Calu3 (cell line): ENCODE measurements around the gene THADA. TPM values are rescaled to one million over a fixed set of nuclear protein-coding genes. Genes with fewer than 3 reads are reported as not detected.

Experiments
- BruUV-seq: library from RNA; stranded (reverse); fragments of 400-500 nt; replicated peaks from 2 replicates; lab custom pipeline; 2021; lab: Mats Ljungman, UMichigan
- CTCF ChIA-PET: fragments of 300-600 bp; sonication (Branson Sonifier 250); formaldehyde crosslinking; loops from one replicate; lab custom pipeline; 2022; ENCODE audit warnings: antibody characterized with exemption; lab: Charles Lee
- DNase-seq: peaks from one replicate; pipeline ENCODE4 v3.0.0; 2022
- H3K27ac Mint-ChIP-seq: one replicate; pipeline ENCODE4 v1.8.0; 2022; ENCODE audit warnings: mixed read lengths; ENCODE audit not compliant: unreplicated experiment
- H3K27me3 Mint-ChIP-seq: one replicate; pipeline ENCODE4 v1.8.0; 2022; ENCODE audit warnings: mixed read lengths; ENCODE audit not compliant: unreplicated experiment
- H3K36me3 Mint-ChIP-seq: one replicate; pipeline ENCODE4 v1.8.0; 2022; ENCODE audit warnings: mild to moderate bottlenecking, moderate library complexity, mixed read lengths; ENCODE audit not compliant: insufficient read depth, unreplicated experiment
- H3K4me1 Mint-ChIP-seq: one replicate; pipeline ENCODE4 v1.8.0; 2022; ENCODE audit warnings: mild to moderate bottlenecking, low read depth, mixed read lengths; ENCODE audit not compliant: unreplicated experiment
- H3K4me3 Mint-ChIP-seq: one replicate; pipeline ENCODE4 v1.8.0; 2022; ENCODE audit warnings: mild to moderate bottlenecking, low read depth, moderate library complexity, mixed read lengths; ENCODE audit not compliant: unreplicated experiment
- H3K9me3 Mint-ChIP-seq: one replicate; pipeline ENCODE4 v1.8.0; 2022; ENCODE audit warnings: low read depth, mixed read lengths; ENCODE audit not compliant: unreplicated experiment
- intact Hi-C: fragments of 100-400 bp; cut with micrococcal nuclease; formaldehyde crosslinking; loops from one replicate; pipeline ENCODE4 v1.10.0; 2022; ENCODE audit not compliant: unreplicated experiment
- total RNA-seq: library from RNA; stranded (reverse); gene quantifications from 2 replicates; pipeline ENCODE4 v1.2.3, GENCODE V29; 2022
- TF ChIP-seq, protein P1 (sequence below): fragments of 200-600 bp; IDR thresholded peaks from one replicate; pipeline ENCODE4 v1.8.0; 2022; ENCODE audit warnings: antibody characterized with exemption; ENCODE audit not compliant: unreplicated experiment

Gene THADA
- total RNA-seq, 1 experiment from 2014 or later = 35.5 TPM

- H3K27ac Mint-ChIP-seq = no peak overlapping the region
- intact Hi-C loops = no loop called here
- CTCF ChIA-PET = no interaction called here
- TF ChIP-seq, protein P1, sequence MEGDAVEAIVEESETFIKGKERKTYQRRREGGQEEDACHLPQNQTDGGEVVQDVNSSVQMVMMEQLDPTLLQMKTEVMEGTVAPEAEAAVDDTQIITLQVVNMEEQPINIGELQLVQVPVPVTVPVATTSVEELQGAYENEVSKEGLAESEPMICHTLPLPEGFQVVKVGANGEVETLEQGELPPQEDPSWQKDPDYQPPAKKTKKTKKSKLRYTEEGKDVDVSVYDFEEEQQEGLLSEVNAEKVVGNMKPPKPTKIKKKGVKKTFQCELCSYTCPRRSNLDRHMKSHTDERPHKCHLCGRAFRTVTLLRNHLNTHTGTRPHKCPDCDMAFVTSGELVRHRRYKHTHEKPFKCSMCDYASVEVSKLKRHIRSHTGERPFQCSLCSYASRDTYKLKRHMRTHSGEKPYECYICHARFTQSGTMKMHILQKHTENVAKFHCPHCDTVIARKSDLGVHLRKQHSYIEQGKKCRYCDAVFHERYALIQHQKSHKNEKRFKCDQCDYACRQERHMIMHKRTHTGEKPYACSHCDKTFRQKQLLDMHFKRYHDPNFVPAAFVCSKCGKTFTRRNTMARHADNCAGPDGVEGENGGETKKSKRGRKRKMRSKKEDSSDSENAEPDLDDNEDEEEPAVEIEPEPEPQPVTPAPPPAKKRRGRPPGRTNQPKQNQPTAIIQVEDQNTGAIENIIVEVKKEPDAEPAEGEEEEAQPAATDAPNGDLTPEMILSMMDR = no peak
- no peaks in the 10 kb centered on the region for H3K36me3 Mint-ChIP-seq
- no peak for DNase-seq
- no peak overlapping the region for H3K4me3 Mint-ChIP-seq
- BruUV-seq = no TSS peak
- H3K4me1 Mint-ChIP-seq = no peaks in the 10 kb centered on the region
- no peaks in the 10 kb centered on the region for H3K9me3 Mint-ChIP-seq
- H3K27me3 Mint-ChIP-seq = no peaks in the 10 kb centered on the region
These were observed 347.2 kb downstream of the THADA start for GRCh38 chr2:43248621-43249020.

DNA sequence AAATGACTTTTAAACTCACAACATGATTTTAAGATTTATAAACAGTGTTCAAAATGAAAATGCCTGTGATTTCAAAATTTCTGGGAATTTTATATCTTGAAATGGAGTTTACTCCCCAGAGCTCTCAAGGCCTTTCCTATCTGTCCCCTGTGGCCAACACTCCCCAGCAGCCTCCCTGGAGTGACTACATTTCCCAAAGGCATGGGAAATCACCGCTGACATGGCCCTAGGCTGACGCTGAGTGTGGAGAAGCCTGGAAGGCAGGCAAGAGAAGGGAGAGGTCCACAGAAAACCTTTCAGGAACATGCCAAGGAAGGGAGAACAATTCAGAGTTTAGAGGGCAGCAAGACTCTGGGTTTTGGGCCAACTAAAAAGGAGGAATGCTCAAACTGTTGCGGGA lies 349.2 kb downstream of the THADA start:
- Mint-ChIP-seq H3K27ac (no peak overlapping the region), H3K9me3 (no peaks in the 10 kb centered on the region), H3K36me3 (no peaks in the 10 kb centered on the region), H3K4me3 (no peak overlapping the region), H3K27me3 (no peaks in the 10 kb centered on the region), H3K4me1 (no peaks in the 10 kb centered on the region)
- DNase-seq = no peak
- CTCF ChIA-PET = no interaction called here
- intact Hi-C loops = no loop called here
- TF ChIP-seq, protein P1 = no peak
- BruUV-seq = no TSS peak

DNA sequence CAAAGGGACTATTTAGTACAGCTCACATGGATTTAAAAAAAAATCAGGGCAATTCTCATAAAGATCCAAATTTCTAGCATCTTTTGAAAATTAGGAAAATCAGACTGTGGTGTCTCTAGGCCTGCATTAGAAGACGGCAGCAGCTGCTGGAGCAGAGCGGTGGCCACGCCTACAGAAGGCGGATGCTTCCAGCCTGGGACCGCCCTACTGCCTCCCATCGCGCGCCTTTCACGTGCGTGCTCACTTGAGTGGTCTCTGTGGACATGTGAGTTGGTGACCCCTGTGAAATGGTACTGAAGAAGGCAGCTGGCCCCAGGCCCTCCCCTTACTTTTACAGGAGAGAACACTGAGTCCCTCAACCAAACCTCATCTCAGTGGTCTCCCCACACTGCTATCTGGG lies 354.3 kb downstream of the THADA start:
- CTCF ChIA-PET = no interaction called here
- intact Hi-C loops = no loop called here
- no peak overlapping the region for H3K27ac Mint-ChIP-seq
- BruUV-seq = no TSS peak
- peaks cover 9% of the 10 kb centered on the region for H3K4me1 Mint-ChIP-seq
- DNase-seq = no peak
- no peaks in the 10 kb centered on the region for H3K9me3 Mint-ChIP-seq
- no peaks in the 10 kb centered on the region for H3K36me3 Mint-ChIP-seq
- TF ChIP-seq, protein P1 = no peak
- no peaks in the 10 kb centered on the region for H3K27me3 Mint-ChIP-seq
- no peak overlapping the region for H3K4me3 Mint-ChIP-seq

DNA sequence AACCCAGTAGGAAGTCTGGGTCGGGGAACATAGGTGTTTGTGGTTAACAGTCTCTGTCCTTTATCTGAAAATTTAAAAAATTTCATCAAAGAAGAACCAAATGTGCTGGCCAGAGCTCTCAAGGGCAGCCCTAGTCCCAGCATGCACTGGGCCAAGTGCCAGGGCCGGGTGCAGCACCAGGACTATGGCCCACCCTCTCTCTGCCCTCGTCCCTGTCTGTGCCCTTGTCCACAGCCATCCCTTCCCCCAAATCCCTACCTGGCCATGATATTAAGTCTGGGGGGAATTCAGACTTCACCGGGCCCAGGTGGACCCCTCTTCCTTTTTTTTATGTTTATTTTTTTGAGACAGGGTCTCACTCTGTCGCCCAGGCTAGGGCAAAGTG lies 355.1 kb downstream of the THADA start:
- no peak for DNase-seq
- no peaks in the 10 kb centered on the region for H3K27me3 Mint-ChIP-seq
- CTCF ChIA-PET = interaction anchor here (1.2 kb wide), 1 partner anchor 13 kb away, joined by 4 read pairs; no protein-coding TSS in a partner anchor
- no peaks in the 10 kb centered on the region for H3K36me3 Mint-ChIP-seq
- H3K4me1 Mint-ChIP-seq = peaks cover 9% of the 10 kb centered on the region
- no TSS peak for BruUV-seq
- no peaks in the 10 kb centered on the region for H3K9me3 Mint-ChIP-seq
- intact Hi-C loops = no loop called here
- H3K27ac Mint-ChIP-seq = no peak overlapping the region
- TF ChIP-seq, protein P1 = no peak
- no peak overlapping the region for H3K4me3 Mint-ChIP-seq
